HG03280 (cell line): ENCODE results near the gene CLEC16A.

Source experiments
- ATAC-seq: cut with Tn5 transposase; IDR thresholded peaks from one replicate; pipeline ENCODE4 v1.9.1; 2021; ENCODE audit warnings: mild to moderate bottlenecking, moderate library complexity; ENCODE audit not compliant: unreplicated experiment

The CLEC16A gene

GRCh38 chr16:11225677-11226549 is 281.5 kb downstream of the CLEC16A start:
- ATAC-seq = no peak

GRCh38 chr16:11229432-11229831 is 285.1 kb downstream of the CLEC16A start:
- no peak for ATAC-seq

- no peak for ATAC-seq
Observed at GRCh38 chr16:11229906-11230305, 285.5 kb downstream of the CLEC16A start.

- no peak for ATAC-seq
Observed at GRCh38 chr16:11231367-11231970, 287.1 kb downstream of the CLEC16A start.
